HG03565 (cell line): ENCODE results near the gene ZNF343.
"Not testable (repeated sequence)": the region's sequence is repeated elsewhere in the genome, so short reads cannot be mapped to it uniquely, and the experiment has no call there.

ENCODE experiments used
- ATAC-seq: cut with Tn5 transposase; IDR thresholded peaks from one replicate; pipeline ENCODE4 v1.9.1; 2021; ENCODE audit warnings: mild to moderate bottlenecking, moderate library complexity; ENCODE audit not compliant: unreplicated experiment

ZNF343 gene

DNA sequence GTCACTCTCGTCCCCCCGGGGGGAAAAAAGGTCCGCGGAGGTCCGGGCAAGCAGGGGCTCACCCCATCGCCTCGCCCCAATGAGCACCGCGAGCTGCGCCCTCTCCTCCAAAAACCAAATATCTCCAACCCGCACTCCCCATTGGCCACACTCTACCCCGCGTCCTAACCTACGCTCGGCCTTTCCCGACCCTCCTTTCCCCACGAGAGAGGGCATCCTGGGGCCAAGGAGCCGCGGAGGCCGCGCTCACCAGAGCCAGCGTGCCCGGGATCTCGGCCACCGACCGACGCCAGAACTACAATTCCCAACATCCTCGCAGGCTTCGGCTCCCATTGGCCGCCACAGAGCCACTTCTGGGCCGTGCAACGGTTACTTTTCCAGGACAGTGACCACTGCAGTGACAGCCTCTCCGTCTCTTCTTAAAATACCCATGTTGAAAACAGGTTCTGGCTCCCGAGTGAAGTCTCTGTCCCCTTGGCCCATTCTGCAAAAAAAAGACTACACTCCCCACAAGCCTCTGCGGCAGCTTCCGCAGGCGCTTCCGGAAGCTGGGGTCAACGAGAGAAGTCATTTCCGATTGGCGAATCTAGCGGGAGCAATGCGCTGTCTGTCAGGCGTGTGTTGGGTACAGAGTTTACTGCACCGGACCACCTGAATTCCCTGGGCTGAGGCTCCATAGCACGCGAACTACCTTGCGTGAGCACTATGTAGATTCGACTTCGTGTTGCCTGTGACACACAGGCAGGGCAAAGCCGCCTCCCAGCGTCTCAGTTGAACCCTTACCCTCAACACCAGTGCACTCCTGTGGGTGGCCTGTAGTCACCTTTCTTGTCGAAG is at the start of gene ZNF343:
ZNF343 (minus strand) TSS at position 285 of the 837 bp plus-strand sequence. CDS start 15,020 bp downstream, outside the sequence.
- ATAC-seq: peak; percentile 94

DNA sequence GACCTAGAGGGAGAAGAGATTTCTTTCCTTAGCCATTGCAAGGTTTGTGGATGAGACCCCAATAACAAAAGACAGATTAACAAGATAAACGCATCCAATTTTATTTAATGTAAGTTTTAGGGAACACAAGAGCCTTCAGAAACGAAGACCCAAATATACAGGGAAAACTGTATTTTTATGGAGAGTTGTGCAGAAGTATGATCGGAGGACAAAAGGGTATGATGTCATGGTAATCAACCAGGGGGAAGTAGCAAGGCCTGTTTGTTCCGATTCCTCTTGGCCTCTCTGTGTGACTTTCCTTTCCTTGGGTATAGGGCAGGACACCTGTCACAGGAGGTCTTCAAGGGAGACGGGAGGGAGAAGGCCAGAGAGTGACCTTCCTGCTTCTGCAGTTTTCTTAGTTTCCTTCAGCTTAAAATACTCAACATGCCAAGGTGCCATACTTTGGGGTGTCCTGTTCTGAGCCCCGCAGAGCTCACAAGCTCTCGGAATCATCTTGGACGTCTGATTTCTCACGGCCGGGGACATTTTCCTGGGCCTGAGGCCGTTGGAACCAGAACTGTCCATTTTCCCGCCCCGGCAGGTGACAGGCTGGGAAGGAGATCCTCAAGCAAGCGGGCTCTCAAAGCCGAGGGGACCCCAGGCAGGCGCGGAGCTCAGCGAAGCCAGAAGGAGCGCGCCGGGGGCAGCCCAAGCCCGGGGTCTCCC is 49.3 kb upstream of the ZNF343 start:
- no peak for ATAC-seq

DNA sequence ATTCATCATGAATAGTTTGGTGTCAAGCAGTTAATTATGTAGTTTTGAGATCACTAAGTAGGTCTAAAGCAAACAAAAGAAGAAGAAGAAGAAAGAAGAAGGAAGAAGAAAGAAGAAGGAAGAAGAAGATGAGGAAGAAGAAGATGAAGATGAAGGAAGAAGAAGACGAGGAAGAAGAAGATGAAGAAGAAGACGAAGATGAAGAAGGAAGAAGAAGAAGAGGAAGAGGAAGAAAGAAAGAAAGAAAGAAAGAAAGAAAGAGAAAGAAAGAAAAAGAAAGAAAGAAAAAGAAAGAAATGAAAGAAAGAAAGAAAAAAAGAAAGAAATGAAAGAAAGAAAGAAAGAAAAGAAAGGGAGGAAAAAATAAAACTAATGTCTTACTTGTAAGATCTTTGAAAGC is 36.9 kb upstream of the ZNF343 start:
- ATAC-seq: no peak

DNA sequence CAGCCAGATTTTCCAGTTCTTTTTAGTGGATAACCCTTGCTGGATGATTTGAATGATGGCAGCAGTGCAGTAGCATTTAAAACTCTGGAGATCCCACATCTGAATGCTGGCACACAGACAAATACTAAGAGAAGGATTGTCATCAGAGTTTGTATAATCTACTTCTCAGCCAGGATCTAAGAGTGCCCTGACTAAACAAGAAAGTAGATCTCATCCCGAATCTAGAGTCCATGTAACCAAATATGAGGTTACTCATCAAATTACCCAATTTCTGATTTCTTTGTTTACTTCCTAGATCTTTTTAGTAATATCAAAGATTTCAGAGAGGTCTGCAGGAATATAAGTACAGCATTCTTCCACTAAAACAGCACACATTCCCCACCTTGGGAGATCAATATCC is 35.5 kb upstream of the ZNF343 start:
- no peak for ATAC-seq

DNA sequence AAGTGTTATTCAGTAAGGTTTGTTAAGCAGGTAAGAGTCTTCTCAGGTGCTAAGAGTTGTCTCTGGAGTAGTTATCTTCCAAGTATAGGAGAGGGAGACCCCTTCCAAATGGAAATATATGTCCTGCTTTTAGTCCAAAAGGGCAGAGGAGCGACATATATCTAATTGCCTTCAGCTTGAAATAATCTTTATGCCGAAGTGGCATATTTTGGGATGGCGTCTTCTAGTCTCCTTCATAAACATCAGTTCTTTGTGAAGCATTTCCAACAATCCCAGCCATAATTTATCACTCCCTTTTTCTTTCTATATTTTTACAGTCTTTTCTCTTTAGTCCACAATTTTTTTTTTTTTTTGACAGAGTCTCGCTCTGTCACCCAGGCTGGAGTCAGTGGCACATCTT is 33.6 kb upstream of the ZNF343 start:
- ATAC-seq: no peak

DNA sequence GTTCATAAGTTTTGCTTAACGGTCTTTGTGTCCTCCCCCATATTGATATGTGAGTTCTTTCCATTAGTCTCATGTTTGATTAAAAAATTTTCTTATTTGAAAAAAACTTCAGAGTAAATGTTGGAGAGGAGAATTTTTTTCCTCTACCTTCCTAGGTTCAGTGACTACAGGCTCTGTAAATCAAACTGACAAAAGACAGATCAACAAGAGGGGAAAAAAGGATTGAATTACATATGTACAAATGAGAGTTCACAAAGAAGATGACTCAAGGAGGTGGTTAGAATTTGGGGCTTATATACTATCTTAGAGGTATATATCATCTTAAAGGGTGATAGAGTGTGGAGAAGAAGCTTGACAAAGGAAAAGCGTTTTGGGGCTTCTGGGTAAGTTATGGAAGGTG is 33.2 kb upstream of the ZNF343 start:
- no peak for ATAC-seq

DNA sequence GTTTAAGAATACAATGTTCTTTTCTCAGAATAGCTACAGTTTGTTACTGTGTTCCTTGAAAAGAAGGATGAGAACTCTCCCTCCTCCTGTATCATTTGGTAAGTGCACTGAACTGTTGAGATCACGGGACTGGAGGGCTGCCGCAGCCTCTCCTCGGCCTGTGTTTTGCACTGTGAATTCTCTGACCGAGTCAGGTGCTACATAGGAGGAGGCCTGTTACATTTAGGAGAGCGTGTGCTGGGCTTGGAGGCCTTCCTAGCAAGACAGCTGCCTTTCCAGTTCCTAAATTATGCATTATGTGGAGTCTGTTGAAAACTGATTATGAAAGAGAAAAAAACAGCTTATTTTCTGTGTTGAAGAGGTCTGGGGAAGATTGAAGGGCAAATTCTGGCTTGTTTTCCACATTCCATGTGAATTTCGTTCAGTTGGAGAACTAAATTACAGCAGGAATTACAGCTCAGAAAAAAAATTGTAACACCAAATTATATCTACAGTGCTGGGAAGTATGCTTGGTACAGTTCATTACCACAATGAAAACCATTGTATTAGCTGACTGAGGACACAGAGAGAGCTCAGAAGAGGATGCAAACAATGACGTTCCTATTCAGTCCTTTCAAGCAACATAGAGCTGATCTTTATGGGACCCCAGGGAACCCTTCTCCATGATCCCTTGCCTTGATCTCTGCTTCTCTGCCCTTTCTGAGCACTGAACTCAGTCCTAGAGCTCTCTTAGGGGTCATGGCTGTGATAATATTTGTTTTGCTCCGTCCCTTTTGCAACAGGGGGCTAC is 30.4 kb upstream of the ZNF343 start:
- no peak for ATAC-seq

DNA sequence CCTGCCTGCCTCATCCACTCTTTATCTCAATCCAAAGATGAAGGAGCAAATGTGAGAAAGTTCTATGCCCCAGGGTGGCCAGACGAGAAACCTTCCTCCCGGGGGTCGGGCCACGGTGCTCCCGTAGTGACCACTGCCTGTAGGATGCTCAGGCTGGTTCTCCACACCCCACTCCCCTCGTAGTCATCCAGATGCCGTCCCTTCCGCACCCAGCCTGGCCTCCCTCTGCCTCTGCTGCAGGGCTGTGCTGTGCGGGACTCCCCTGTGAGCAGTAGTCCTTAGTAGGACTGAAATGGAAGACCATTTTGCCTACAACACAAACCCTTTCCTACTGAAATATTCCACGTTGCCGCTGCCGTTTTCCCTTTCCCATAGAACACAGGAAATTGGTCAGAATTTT is 29.6 kb upstream of the ZNF343 start:
- no peak for ATAC-seq

DNA sequence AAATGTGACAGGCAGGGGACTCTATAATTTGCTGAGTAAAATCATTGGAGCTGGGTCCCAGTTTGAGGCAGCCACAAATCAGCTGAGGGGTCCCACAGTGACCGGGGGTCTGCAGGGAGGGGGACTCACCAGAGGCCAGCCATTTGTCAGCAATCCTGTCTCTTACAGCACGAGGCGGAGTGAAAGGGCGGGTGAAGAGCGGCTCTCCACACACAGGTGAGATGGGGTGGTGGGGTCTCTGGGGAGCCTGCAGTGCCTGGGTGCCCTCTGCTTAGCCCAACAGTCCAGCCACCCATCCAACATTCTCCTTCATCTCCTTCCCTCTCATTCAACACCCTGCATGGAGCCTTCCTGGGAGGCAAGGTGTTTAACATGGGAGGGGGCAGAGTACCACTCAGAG is 28.4 kb upstream of the ZNF343 start:
- no peak for ATAC-seq

DNA sequence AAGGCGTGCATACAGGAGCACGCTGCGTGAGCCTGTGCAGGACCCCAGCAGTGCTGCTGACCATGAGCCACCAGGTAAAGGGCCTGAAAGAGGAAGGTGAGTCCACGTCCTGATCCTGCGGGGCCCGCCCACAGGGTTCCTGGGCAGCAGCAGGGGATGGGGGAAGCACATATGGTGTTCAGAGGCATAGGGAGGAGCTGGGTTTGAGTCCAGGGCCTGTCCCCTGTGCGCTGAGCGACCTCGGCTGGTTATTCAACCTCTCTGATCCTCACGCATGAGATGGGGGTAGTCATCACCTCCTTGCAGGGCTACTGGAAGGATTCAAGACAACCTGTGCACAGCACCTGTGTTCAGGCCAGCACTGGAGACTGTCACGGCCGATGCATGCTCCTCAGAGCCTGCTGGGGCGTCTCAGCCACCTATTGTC is 27.9 kb upstream of the ZNF343 start, which contains the start of gene TMC2:
TMC2 (plus strand) TSS at position 14 of the 427 bp plus-strand sequence; CDS start at position 63, 49 bp downstream.
- ATAC-seq: no peak

DNA sequence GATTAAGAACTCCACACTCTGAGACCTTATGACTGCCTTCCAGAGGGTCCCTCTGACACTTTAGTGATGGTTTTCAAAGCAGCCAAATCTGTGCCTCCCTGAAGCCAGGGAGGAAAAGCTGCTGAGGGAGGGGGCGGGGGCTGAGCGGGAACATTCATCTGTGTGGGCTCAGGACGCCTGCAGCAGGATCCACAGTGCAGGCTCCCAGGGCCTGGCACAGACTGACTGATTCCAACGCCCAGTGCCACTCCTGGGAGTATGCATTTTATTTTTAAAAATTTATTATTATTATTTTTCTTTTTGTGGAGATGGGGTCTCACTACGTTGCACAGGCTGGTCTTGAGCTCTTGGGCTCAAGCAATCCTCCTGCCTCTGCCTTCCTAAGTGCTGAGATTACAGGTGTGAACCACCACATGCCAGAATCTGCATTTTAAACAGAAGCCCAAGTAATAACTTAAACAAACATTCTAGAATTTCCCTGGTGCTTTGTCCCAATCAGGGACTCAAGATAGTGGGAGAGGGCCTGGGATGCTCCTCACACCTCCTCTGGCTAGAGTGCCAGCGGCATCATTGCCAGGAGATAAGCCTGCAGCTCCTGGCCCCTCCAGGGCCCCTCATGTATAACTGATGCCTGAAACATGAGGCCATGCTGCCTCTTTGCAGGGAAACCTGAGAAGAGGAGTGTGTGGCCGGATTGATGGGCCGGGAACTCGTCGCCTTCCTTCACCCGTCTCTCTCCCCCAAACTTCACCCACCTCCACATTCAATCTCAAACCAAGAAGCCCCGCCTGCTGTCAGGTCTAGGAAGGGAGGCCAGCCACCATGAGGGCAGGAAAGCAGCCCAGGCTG is 27.2 kb upstream of the ZNF343 start:
- no peak for ATAC-seq

DNA sequence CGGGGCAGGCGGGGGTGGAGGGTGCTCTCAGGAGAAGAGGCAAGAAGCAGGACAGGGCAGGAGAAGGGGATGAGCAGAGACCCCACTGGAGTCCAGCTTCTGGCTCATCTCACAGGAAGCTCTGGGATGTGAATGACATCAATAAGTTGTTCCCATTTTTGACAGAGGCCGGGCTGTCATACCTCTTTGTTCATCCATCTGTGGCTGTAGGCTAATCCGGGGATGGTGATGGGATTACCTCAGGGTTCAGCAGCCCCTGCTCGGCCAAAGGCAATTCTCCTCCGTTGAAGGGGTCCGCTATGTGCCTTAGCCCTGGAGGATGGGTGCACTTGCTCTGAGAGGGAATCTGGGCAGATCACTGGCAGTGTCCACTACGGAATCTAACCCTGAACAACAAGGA is 24.4 kb upstream of the ZNF343 start:
- ATAC-seq: no peak

DNA sequence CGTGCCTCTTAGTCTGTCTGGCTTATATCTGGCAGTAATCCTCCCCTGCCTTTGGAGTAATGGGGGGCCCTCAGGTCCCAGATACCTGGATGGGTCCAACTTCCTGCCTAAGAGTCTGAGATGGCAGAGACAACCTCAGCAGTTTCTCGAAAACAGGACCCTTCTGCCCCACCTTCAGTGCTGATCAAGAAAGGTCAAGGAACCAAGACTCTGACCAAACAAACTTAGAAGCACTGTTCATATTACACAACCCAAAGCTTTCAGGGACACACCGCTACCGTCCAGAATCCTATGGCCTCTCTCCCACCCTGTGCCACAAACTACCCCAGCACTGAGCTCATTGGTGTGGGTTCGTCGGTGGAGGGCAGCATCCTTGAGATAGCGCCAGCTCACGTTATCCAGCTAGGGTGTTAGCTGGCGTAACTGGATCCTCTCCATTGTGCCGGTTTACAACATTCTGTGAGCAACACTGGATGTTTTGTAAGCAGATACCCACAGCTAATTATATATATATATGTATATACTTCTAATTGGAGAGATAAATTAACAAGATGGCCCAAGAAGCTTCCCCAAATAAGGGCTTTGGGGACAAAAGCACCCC is 20.1 kb upstream of the ZNF343 start:
- no peak for ATAC-seq

DNA sequence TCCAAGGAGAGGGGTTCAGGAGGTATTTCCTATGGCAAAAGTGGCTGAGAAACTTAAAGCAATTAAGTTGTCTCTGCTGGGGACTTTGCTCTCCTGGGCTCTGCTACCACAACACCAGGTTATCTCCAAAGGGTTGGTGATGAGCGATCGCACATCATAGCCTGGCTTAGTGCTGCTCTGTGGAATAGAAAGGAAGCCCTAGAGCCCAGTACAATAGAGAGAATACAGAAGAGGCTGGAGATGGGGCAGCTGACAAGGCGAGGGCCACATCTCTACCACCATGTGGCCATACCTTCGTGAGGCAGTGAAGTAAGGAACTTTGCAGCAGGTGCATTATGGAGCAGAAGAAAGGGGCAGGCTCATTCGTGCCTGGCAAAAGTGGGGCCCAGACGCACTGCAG is 19.0 kb upstream of the ZNF343 start:
- ATAC-seq: no peak

DNA sequence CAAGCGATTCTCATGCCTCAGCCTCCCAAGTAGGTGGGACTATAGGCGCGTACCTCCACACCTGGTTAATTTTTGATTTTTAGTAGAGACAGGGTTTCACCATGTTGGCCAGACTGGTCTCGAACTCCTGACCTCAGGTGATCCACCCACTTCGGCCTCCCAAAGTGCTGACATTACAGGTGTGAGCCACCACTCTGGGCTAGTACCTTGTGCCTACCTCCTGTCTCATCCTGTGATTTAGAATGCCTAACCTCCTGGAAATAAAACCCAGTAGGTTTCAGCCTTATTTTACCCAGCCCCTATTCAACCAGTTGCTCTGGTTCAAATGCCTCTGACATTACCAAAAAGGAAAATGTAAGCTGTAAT is 17.5 kb upstream of the ZNF343 start:
- ATAC-seq: not testable (repeated sequence)

DNA sequence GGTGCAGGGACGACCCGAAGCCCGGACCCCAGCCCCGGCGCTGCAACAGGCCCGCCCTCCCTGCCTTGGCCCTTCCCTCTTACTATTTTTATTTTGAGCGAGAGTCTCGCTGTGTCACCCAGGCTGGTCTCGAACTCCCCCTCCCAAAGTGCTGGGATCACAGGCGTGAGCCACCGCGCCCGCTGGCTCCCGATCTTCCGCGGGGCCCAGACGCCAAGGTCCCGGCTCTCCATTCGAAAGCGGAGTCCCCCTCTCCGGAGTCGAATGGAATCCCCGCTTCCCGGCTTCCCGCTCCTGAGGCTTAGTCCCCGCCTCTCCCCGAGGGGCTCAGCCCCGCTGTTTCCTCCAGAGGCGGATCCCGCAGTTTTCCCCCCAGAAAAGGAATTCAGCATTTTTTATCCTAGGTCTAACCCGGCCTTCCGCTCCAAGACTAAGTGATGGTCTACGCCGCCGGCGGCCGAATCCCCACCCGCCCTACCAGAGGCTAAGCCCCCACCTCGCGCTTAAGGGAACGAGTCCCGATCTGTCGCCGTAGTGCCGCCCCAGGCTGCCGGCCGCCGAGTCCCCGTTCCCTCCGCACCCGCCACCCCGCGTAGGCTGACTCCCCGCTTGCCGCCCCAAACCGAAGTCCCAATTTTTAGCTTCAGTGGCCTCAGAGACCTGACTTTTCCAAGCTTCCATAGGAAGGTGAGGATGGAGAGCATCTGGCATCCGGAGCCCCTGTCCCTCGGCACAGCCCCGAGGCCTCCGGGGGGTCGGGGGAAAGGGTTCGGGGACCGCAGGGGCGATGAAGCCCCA is 16.2 kb upstream of the ZNF343 start:
- ATAC-seq: peak; percentile 13

DNA sequence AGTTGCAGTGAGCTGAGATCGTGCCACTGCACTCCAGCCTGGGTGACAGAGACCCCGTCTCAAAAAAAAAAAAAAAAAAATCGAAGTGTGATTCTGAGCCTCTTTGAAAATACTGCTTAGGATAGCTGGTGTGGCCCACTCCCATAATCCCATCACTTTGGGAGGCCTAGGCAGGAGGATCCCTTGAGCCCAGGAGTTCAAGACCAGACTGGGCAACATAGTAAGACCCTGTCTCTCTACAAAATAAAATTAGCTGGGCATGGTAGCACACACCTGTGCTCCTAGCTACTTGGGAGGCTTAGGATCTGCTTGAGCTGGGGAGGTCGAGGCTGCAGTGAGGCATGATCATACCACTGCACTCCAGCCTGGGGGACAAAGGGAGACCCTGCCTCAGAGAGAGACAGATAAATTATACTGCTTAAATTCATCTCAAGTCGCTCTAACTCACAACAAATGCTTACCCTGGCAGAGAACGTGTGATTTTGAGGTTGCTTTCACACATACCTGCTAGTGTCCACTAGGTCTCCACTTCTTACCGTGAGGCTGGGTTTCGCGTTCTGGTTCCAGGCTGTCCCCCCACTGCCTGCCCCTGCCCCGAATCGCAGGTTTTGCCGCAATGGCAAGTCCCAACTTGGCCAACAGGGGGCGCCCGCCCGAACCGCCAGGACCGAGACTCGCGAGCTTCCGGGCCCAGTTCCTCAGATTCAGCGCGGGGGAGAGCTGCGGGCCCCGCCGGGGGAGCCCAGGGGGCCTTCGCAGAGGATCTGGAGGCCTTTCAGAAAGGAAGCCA is 15.4 kb upstream of the ZNF343 start:
- peak; percentile 58 for ATAC-seq

DNA sequence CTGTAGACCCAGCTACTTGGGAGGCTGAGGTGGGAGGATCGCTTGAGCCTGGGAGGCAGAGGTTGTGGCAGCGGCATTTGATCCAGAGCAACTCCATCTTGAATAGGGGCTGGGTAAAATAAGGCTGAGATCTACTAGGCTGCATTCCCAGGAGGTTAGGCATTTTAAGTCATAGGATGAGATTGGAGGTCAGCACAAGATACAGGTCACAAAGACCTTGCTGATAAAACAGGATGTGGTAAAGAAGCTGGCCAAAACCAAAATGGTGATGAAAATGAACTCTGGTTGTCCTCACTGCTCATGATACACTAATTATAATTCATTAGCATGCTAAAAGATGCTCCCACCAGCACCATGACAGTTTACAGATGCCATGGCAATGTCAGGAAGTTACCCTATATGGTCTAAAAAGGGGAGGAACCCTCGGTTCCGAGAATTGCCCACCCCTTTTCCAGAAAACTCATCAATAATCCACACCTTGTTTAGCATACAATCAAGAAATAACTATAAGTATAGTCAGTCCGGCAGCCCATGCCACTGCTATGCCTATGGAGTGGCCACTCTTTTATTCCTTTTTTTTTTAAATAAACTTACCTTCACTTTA is 14.2 kb upstream of the ZNF343 start:
- ATAC-seq: not testable (repeated sequence)
